IMR-90 (cell line): ENCODE measurements around the gene SLC9A9. TPM values are rescaled to one million over a fixed set of nuclear protein-coding genes. Genes with fewer than 3 reads are reported as not detected.

ENCODE experiments used
- ATAC-seq: fragments of 200-7000 bp; cut with Tn5 transposase; 2 replicates; pipeline ENCODE4 v1.9.1; 2020; ENCODE audit warnings: low read depth, mild to moderate bottlenecking, moderate library complexity
- BruUV-seq: library from RNA; stranded (reverse); fragments of 400-500 nt; replicated peaks from 2 replicates; lab custom pipeline; 2021; lab: Mats Ljungman, UMichigan
- CTCF ChIA-PET: fragments of 300-600 bp; formaldehyde crosslinking; extraction: SDS; loops from one replicate; lab custom pipeline; 2021; ENCODE audit warnings: antibody characterized with exemption; lab: Yijun Ruan, JAX
- POLR2A ChIA-PET: fragments of 300-600 bp; sonication (Branson Sonifier 250); formaldehyde crosslinking; loops from one replicate; lab custom pipeline; 2022; ENCODE audit warnings: antibody characterized with exemption; ENCODE audit not compliant: unreplicated experiment; lab: Charles Lee
- DNase-seq: peaks from one replicate; pipeline ENCODE4 v3.0.0; 2013
- H2AFZ ChIP-seq: replicated peaks from 2 replicates; pipeline ENCODE3; 2013; ENCODE audit warnings: low read length, mild to moderate bottlenecking; ENCODE audit not compliant: poor library complexity
- H2AK5ac ChIP-seq: 2 replicates; pipeline ENCODE4 v1.6.1; 2013; ENCODE audit warnings: low read depth, low read length, inconsistent platforms
- H2AK9ac ChIP-seq: replicated peaks from 2 replicates; pipeline ENCODE3; 2013; ENCODE audit warnings: mild to moderate bottlenecking, low read depth, low read length, moderate library complexity; ENCODE audit not compliant: poor library complexity
- H2BK120ac ChIP-seq: 2 replicates; pipeline ENCODE4 v1.6.1; 2013; ENCODE audit warnings: low read depth, low read length, inconsistent platforms
- H2BK15ac ChIP-seq: 3 replicates; pipeline ENCODE4 v1.6.1; 2013; ENCODE audit warnings: low read depth, low read length, inconsistent platforms
- H2BK20ac ChIP-seq: 2 replicates; pipeline ENCODE4 v1.6.1; 2013; ENCODE audit warnings: low read depth, mild to moderate bottlenecking, inconsistent platforms, low read length, moderate library complexity
- H2BK5ac ChIP-seq: 2 replicates; pipeline ENCODE4 v1.6.1; 2013; ENCODE audit warnings: mild to moderate bottlenecking, low read depth, low read length, inconsistent platforms; ENCODE audit not compliant: poor library complexity, severe bottlenecking
- H3K14ac ChIP-seq: replicated peaks from 2 replicates; pipeline ENCODE4 v1.6.1; 2013; ENCODE audit warnings: low read depth, low read length, inconsistent platforms
- H3K18ac ChIP-seq: 2 replicates; pipeline ENCODE4 v1.6.1; 2013; ENCODE audit warnings: low read depth, low read length, control low read depth
- H3K23ac ChIP-seq: 2 replicates; pipeline ENCODE4 v1.6.1; 2013; ENCODE audit warnings: low read depth, low read length, inconsistent platforms
- H3K27ac ChIP-seq: 2 replicates; pipeline ENCODE4 v1.5.1; 2013; ENCODE audit warnings: mild to moderate bottlenecking, control low read depth, low read length; ENCODE audit not compliant: insufficient read depth
- H3K27me3 ChIP-seq: 2 replicates; pipeline ENCODE4 v1.6.1; 2013; ENCODE audit warnings: low read length; ENCODE audit not compliant: control insufficient read depth, insufficient read depth
- H3K36me3 ChIP-seq: 2 replicates; pipeline ENCODE4 v1.6.1; 2013; ENCODE audit warnings: low read length, mixed read lengths; ENCODE audit not compliant: control insufficient read depth, insufficient read depth
- H3K4ac ChIP-seq: 2 replicates; pipeline ENCODE4 v1.6.1; 2013; ENCODE audit warnings: low read depth, low read length, inconsistent platforms
- H3K4me1 ChIP-seq: 2 replicates; pipeline ENCODE4 v1.6.1; 2013; ENCODE audit warnings: low read length, mixed read lengths; ENCODE audit not compliant: control insufficient read depth, insufficient read depth
- H3K4me2 ChIP-seq: 2 replicates; pipeline ENCODE4 v1.6.1; 2013; ENCODE audit warnings: low read depth, mild to moderate bottlenecking, control low read depth, low read length, moderate library complexity
- H3K4me3 ChIP-seq: 2 replicates; pipeline ENCODE4 v1.5.1; 2013; ENCODE audit warnings: low read depth, mild to moderate bottlenecking, control low read depth, low read length, moderate library complexity; ENCODE audit not compliant: insufficient read depth
- H3K56ac ChIP-seq: 2 replicates; pipeline ENCODE4 v1.6.1; 2013; ENCODE audit warnings: low read length, inconsistent platforms; ENCODE audit not compliant: insufficient read depth; ENCODE audit errors: extremely low read depth
- H3K79me1 ChIP-seq, 2 experiments: 2 replicates each; pipeline ENCODE4 v1.6.1; 2013; ENCODE audit warnings: low read length in 2 of 2, inconsistent platforms in 1 of 2, low read depth in 1 of 2
- H3K9ac ChIP-seq: 2 replicates; pipeline ENCODE4 v1.6.1; 2013; ENCODE audit warnings: low read depth, low read length, control low read depth
- H3K9me1 ChIP-seq: 2 replicates; pipeline ENCODE4 v1.6.1; 2013; ENCODE audit warnings: low read length, inconsistent platforms; ENCODE audit not compliant: insufficient read depth
- H3K9me3 ChIP-seq: 2 replicates; pipeline ENCODE4 v1.6.1; 2013; ENCODE audit warnings: low read length; ENCODE audit not compliant: control insufficient read depth, insufficient read depth
- H4K20me1 ChIP-seq: 2 replicates; pipeline ENCODE4 v1.6.1; 2013; ENCODE audit warnings: low read length, inconsistent platforms; ENCODE audit not compliant: insufficient read depth
- H4K5ac ChIP-seq: 2 replicates; pipeline ENCODE4 v1.6.1; 2013; ENCODE audit warnings: mild to moderate bottlenecking, low read depth, low read length, control low read depth
- H4K8ac ChIP-seq, 2 experiments: 2 replicates each; pipeline ENCODE4 v1.6.1; 2013; ENCODE audit warnings: low read depth in 2 of 2, low read length in 2 of 2, control low read depth in 1 of 2, inconsistent platforms in 1 of 2
- H4K91ac ChIP-seq: 2 replicates; pipeline ENCODE4 v1.6.1; 2013; ENCODE audit warnings: low read depth, low read length, inconsistent platforms; ENCODE audit not compliant: insufficient read depth
- CEBPB ChIP-seq: IDR thresholded peaks from 2 replicates; pipeline ENCODE4 v1.6.1; 2012; ENCODE audit warnings: low read depth, low read length, improper control_type of control experiment
- ELK1 ChIP-seq: fragments of 150-350 bp; IDR thresholded peaks from 2 replicates; pipeline ENCODE4 v1.6.1; 2016; ENCODE audit warnings: low read depth, mild to moderate bottlenecking, low read length, moderate library complexity, borderline replicate concordance
- MAFK ChIP-seq: IDR thresholded peaks from 2 replicates; pipeline ENCODE4 v1.6.1; 2012; ENCODE audit warnings: low read depth, low read length, improper control_type of control experiment
- NFE2L2 ChIP-seq: fragments of 150-350 bp; IDR thresholded peaks from 2 replicates; pipeline ENCODE4 v1.6.1; 2016; ENCODE audit warnings: low read depth, mild to moderate bottlenecking, low read length
- POLR2A ChIP-seq: IDR thresholded peaks from 2 replicates; pipeline ENCODE4 v1.6.1; 2012; ENCODE audit warnings: mild to moderate bottlenecking, low read depth, low read length
- WGBS, 2 experiments: methylation state at CpG; one replicate each; pipeline versions ENCODE4 v1.1.5 to v1.1.7; 2013; ENCODE audit warnings: missing lambda C conversion rate in 2 of 2; ENCODE audit not compliant: insufficient read length in 1 of 2; ENCODE audit errors: extremely low coverage in 2 of 2; 5-methylcytosine and 5-hydroxymethylcytosine counted together
- dilution Hi-C: fragments of 300-500 bp; cut with HindIII; formaldehyde crosslinking; loops from one replicate; pipeline ENCODE4 v1.14.3; 2018; ENCODE audit warnings: low sequenced_read_pairs; ENCODE audit not compliant: unreplicated experiment
- in situ Hi-C: fragments of 300-500 bp; cut with MboI; formaldehyde crosslinking; loops from 3 replicates; pipeline ENCODE4 v1.14.3; 2019; ENCODE audit warnings: low sequenced_read_pairs, inconsistent platforms, mixed read lengths
- intact Hi-C: fragments of 100-400 bp; cut with micrococcal nuclease; formaldehyde crosslinking; loops from 2 replicates; pipeline ENCODE4 v1.10.0; 2022
- polyA plus RNA-seq, 3 experiments: library from polyadenylated mRNA; depleted of rRNA; stranded (reverse); fragments of >200 nt; gene quantifications; 2 replicates each; pipeline ENCODE4 v1.2.3, GENCODE V29; 2012; ENCODE audit warnings: low replicate concordance in 1 of 3
- total RNA-seq: library from RNA; depleted of rRNA; stranded (reverse); fragments of >200 nt; gene quantifications from 2 replicates; pipeline ENCODE4 v1.2.3, GENCODE V29; 2012

The SLC9A9 gene
- total and polyA plus RNA-seq, 2 of the 4 experiments (the other 2 are of a cell fraction), result 1.4 to 2.3 TPM

- Histone ChIP-seq H3K4me3 (no peak overlapping the region), H3K9me1 (no peaks in the 10 kb centered on the region), H2AK9ac (no peak overlapping the region), H2AFZ (no peak overlapping the region), H3K4me1 (no peaks in the 10 kb centered on the region), H4K8ac (no peak overlapping the region), H2BK20ac (no peak overlapping the region), H3K79me1 (no peaks in the 10 kb centered on the region), H2AK5ac (no peak overlapping the region), H3K9ac (no peak overlapping the region), H3K14ac (no peak overlapping the region), H3K27ac (no peak overlapping the region), H3K9me3 (no peaks in the 10 kb centered on the region), H2BK5ac (no peak overlapping the region), H4K91ac (no peak overlapping the region), H3K56ac (no peak overlapping the region), H4K20me1 (no peaks in the 10 kb centered on the region), H4K5ac (no peak overlapping the region), H3K18ac (no peak overlapping the region), H2BK15ac (no peak overlapping the region), H3K27me3 (no peaks in the 10 kb centered on the region), H3K23ac (no peak overlapping the region), H3K4me2 (no peak overlapping the region), H3K36me3 (no peaks in the 10 kb centered on the region), H3K4ac (no peak overlapping the region), H2BK120ac (no peak overlapping the region)
- POLR2A ChIA-PET, result no interaction called here
- no CpG with 5 or more reads among the region's 1 CpG for WGBS, 2 experiments
- TF ChIP-seq NFE2L2 (no peak), MAFK (no peak), ELK1 (no peak), CEBPB (no peak), POLR2A (no peak)
- intact Hi-C loops (no loop called here), in situ Hi-C loops (no loop called here), dilution Hi-C loops (no loop called here)
- CTCF ChIA-PET, result no interaction called here
- no peak for DNase-seq
- no peak for ATAC-seq
- no TSS peak for BruUV-seq
Measured at GRCh38 chr3:143344516-143345165, 503.6 kb downstream of the SLC9A9 start.
